ENCODE measurements around the gene ANKRD10. TPM values are rescaled to one million over a fixed set of nuclear protein-coding genes. Genes with fewer than 3 reads are reported as not detected.

The ANKRD10 gene
- total and polyA plus RNA-seq, 10 of the 15 experiments (the other 5 are each of a cell fraction or from before 2014, with no cell fraction given) = 47.1 to 199 (median 97.2) TPM

DNA sequence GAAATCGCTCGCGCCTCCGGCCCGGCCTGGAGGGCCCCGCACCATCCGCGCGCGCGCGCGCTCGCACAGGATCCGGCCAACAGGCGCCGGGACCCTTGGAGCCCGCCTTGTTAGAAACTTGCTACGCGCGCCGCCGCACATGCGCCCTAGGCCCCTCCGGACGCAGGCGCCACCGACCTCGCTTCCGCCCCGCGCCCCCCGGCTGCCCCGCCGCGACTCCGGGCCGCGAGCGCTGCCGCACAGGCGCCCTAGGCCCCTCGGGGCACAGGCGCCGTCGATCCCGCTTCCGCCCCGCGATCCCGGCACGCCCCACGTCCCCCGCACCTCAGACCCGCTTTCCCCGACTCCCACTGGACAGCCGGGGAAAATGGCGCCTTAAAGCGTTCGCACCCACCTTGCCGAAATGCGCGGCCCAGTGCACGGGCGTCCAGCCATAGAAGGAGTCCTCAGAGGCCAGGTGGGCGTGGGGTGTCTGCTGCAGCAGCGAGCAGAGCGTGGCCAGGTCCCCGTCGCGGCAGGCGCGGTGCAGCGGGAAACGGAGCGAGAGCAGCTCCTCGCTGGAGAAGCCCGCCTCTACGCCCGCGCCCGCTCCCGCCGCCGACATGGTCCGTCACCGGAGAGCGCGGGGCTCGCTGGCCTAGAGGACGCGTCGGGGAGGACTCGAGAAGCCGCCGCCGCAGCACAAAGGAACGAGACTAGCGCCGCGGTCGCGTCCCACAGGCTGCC is 375 bp downstream of the ANKRD10 start (continued):
- TF ChIP-seq SRF (IDR thresholded peaks at IDR 0.05; ENCODE audit: low read depth in 2 of 2, low read length in 2 of 2) (no peak), NR2C1 (IDR thresholded peaks at IDR 0.05) (0 out of 2 replicates have a peak, but pooled peaks have one; percentile 26), BHLHE40 (IDR thresholded peaks at IDR 0.05; ENCODE audit: borderline replicate concordance in 1 of 2, low read depth in 2 of 2, low read length in 1 of 2) (peak; percentile 9 to 62; a peak in 2 of 4 replicates), SMAD5 (IDR thresholded peaks at IDR 0.05; ENCODE audit: low read depth) (peak; percentile 62), LARP7 (IDR thresholded peaks at IDR 0.05) (peak; percentile 73), HDGF (IDR thresholded peaks at IDR 0.05) (0 out of 2 replicates have a peak, but pooled peaks have one; percentile 11), BRCA1 (IDR thresholded peaks at IDR 0.05; ENCODE audit: low read depth, low read length) (no peak), DPF2 (IDR thresholded peaks at IDR 0.05) (peak; percentile 73; the same call in 1 of the 2 replicates), RAD51 (IDR thresholded peaks at IDR 0.05) (no peak), MYC (IDR thresholded peaks at IDR 0.05; ENCODE audit: insufficient read depth, insufficient read length, insufficient replicate concordance, low read length, severe bottlenecking) (peak; percentile 79), RB1 (IDR thresholded peaks at IDR 0.05; ENCODE audit: borderline replicate concordance) (peak; percentile 75; the same call in 1 of the 2 replicates), KLF5 (IDR thresholded peaks at IDR 0.05; ENCODE audit: partially characterized antibody) (peak; percentile 31), MYB (IDR thresholded peaks at IDR 0.05; ENCODE audit: borderline replicate concordance, low read depth, low read length) (no peak), SMARCA5 (IDR thresholded peaks at IDR 0.05) (peak; percentile 51; the same call in 1 of the 2 replicates), IRF4 (IDR thresholded peaks at IDR 0.05; ENCODE audit: low read depth, low read length) (no peak), ASH2L (IDR thresholded peaks at IDR 0.05; ENCODE audit: borderline replicate concordance, low read depth) (peak; percentile 68; the same call in 1 of the 2 replicates), TCF3 (IDR thresholded peaks at IDR 0.05; ENCODE audit: borderline replicate concordance, insufficient read depth, low read depth, low read length) (0 out of 2 replicates have a peak, but pooled peaks have one; percentile 31), BMI1 (IDR thresholded peaks at IDR 0.05; ENCODE audit: borderline replicate concordance) (no peak), ZNF207 (IDR thresholded peaks at IDR 0.05; ENCODE audit: borderline replicate concordance) (0 out of 2 replicates have a peak, but pooled peaks have one; percentile 47), HDAC6 (IDR thresholded peaks at IDR 0.05; ENCODE audit: unreplicated experiment) (peak; percentile 26), NKRF (conservative IDR thresholded peaks at IDR 0.05) (peak; percentile 72), NR2F1 (conservative IDR thresholded peaks at IDR 0.05) (peak; percentile 83), CREM (IDR thresholded peaks at IDR 0.05; ENCODE audit: low read depth) (0 out of 2 replicates have a peak, but pooled peaks have one; percentile 8)
- TF ChIP-seq, protein P1, sequence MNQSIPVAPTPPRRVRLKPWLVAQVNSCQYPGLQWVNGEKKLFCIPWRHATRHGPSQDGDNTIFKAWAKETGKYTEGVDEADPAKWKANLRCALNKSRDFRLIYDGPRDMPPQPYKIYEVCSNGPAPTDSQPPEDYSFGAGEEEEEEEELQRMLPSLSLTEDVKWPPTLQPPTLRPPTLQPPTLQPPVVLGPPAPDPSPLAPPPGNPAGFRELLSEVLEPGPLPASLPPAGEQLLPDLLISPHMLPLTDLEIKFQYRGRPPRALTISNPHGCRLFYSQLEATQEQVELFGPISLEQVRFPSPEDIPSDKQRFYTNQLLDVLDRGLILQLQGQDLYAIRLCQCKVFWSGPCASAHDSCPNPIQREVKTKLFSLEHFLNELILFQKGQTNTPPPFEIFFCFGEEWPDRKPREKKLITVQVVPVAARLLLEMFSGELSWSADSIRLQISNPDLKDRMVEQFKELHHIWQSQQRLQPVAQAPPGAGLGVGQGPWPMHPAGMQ (IDR thresholded peaks at IDR 0.05; ENCODE audit: borderline replicate concordance) = no peak
- TF ChIP-seq, protein P2, sequence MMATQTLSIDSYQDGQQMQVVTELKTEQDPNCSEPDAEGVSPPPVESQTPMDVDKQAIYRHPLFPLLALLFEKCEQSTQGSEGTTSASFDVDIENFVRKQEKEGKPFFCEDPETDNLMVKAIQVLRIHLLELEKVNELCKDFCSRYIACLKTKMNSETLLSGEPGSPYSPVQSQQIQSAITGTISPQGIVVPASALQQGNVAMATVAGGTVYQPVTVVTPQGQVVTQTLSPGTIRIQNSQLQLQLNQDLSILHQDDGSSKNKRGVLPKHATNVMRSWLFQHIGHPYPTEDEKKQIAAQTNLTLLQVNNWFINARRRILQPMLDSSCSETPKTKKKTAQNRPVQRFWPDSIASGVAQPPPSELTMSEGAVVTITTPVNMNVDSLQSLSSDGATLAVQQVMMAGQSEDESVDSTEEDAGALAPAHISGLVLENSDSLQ (IDR thresholded peaks at IDR 0.05) = no peak
- TF ChIP-seq, protein P3, sequence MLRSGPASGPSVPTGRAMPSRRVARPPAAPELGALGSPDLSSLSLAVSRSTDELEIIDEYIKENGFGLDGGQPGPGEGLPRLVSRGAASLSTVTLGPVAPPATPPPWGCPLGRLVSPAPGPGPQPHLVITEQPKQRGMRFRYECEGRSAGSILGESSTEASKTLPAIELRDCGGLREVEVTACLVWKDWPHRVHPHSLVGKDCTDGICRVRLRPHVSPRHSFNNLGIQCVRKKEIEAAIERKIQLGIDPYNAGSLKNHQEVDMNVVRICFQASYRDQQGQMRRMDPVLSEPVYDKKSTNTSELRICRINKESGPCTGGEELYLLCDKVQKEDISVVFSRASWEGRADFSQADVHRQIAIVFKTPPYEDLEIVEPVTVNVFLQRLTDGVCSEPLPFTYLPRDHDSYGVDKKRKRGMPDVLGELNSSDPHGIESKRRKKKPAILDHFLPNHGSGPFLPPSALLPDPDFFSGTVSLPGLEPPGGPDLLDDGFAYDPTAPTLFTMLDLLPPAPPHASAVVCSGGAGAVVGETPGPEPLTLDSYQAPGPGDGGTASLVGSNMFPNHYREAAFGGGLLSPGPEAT (IDR thresholded peaks at IDR 0.05; ENCODE audit: low read depth) = no peak
